Heart left ventricle (tissue), 16 donors: Measurements from ENCODE around the gene RAN. TPM values are rescaled to one million over a fixed set of nuclear protein-coding genes. Genes with fewer than 3 reads are reported as not detected.

Experiments used
- ATAC-seq, 4 donors: fragments of 200-7000 bp; cut with Tn5 transposase; one replicate each; pipeline ENCODE4 v1.9.1; 2020 to 2022; ENCODE audit warnings: moderate library complexity in 4 of 4, mild to moderate bottlenecking in 3 of 4, moderate number of reproducible peaks in 1 of 4
- DNase-seq, 5 donors: peaks; one replicate each; pipeline ENCODE4 v3.0.0-alpha.2; 2020
- H3K27ac ChIP-seq, 12 donors: fragments of 200-600 bp; sonication (generic) in 4 of 12; one replicate each; pipeline versions ENCODE4 v1.5.0 to v1.8.0; 2016 to 2022; ENCODE audit warnings: mild to moderate bottlenecking in 2 of 12
- H3K27me3 ChIP-seq, 9 donors: fragments of 200-600 bp; sonication (generic) in 2 of 9; one replicate each; pipeline versions ENCODE4 v1.5.1 to v1.8.0; 2016 to 2022; ENCODE audit warnings: mild to moderate bottlenecking in 3 of 9
- H3K36me3 ChIP-seq, 9 donors: fragments of 200-600 bp; sonication (generic) in 2 of 9; one replicate each; pipeline versions ENCODE4 v1.5.0 to v1.8.0; 2018 to 2022; ENCODE audit warnings: mild to moderate bottlenecking in 2 of 9
- H3K4me1 ChIP-seq, 12 donors: fragments of 200-600 bp; sonication (generic) in 4 of 12; one replicate each; pipeline versions ENCODE4 v1.5.0 to v1.8.0; 2016 to 2022; ENCODE audit warnings: mild to moderate bottlenecking in 3 of 12
- H3K4me3 ChIP-seq, 12 donors: fragments of 200-600 bp; sonication (generic) in 4 of 12; one replicate each; pipeline versions ENCODE4 v1.5.0 to v1.8.0; 2017 to 2022; ENCODE audit warnings: mild to moderate bottlenecking in 9 of 12, moderate library complexity in 4 of 12
- H3K9me3 ChIP-seq, 12 donors: fragments of 200-600 bp; sonication (generic) in 4 of 12; one replicate each; pipeline versions ENCODE4 v1.5.0 to v1.8.0; 2016 to 2022; ENCODE audit warnings: mild to moderate bottlenecking in 1 of 12
- CTCF ChIP-seq, 12 donors: fragments of 200-600 bp; sonication (generic) in 4 of 12; IDR thresholded peaks; one replicate each; pipeline versions ENCODE4 v1.5.0 to v1.8.0; 2018 to 2022; ENCODE audit warnings: antibody characterized with exemption in 12 of 12, mild to moderate bottlenecking in 5 of 12
- POLR2A ChIP-seq, 2 donors: fragments of 450-650 bp; IDR thresholded peaks; one replicate each; pipeline ENCODE4 v1.6.1; 2017; ENCODE audit warnings: antibody characterized with exemption in 2 of 2, mild to moderate bottlenecking in 2 of 2, moderate library complexity in 2 of 2
- WGBS, 4 donors: extraction: QIAGEN DNeasy Blood & Tissue Kit in 2 of 4; methylation state at CpG; one replicate each; pipeline versions ENCODE4 v1.1.5 to v1.1.7; 2013 to 2018; 5-methylcytosine and 5-hydroxymethylcytosine counted together
- intact Hi-C, 10 donors: fragments of 100-400 bp; cut with DNase I; formaldehyde crosslinking; loops; one replicate each; pipeline versions ENCODE4 v1.11.1 to v1.14.2; 2022
- polyA plus RNA-seq, 2 donors: library from polyadenylated mRNA; stranded (reverse); fragments of 200-250 nt; gene quantifications; one replicate each; pipeline ENCODE4 v1.2.3, GENCODE V29; 2013
- total RNA-seq, 9 donors: library from RNA; depleted of rRNA in 2 of 9; stranded (reverse); fragments of >200 nt in 2 of 9; fragmentation: NEBNext Ultra II Directional in 3 of 9; extraction: Animal tissue kit (Norgen Biotek cat#: 25700) in 3 of 9; gene quantifications; one replicate each; pipeline versions ENCODE4 v1.1.0 to v1.2.4, GENCODE V29; 2016 to 2023
- donor health status: ischemic (EF 13 %, LVEDD 7.1; RV severe dilation, severe dysfunction).
- donor health status: healthy with polysubstance abuse.
- donor health status: DM: no; HTN: yes; CAD: no.
- donor health status: DM: no; HTN: no; CAD: no.
- donor health status: ischemic (EF 25% LVEDD 6.9; RV normal size, moderate dysfunction).
- donor health status: ischemic (EF 25% LVEDD 5.7; RV mildly dilated, moderate dysfunction).
- donor health status: healthy.
- donor health status: DM: yes; HTN: yes; CAD: no.
- donor health status: ischemic (EF 35%, LVEDD 5.7; RV mildly dilated, moderate dysfunction).
- donor health status: nonischemic (EF 11% LVEDD 7.7; RV severe dilation, severe dysfunction).
- donor health status: DM: yes; HTN: yes; CAD: no.
- donor health status: PGD.
- donor health status: ischemic (EF 29% LVEDD 5.4; RV normal size, mild dysfunction).
- donor health status: nonischemic (EF 23%, LVEDD 6.1; RV moderate dilation, normal function).

RAN gene
- total and polyA plus RNA-seq, 11 donors: 85.6 to 646 (median 303) TPM

GRCh38 chr12:130849561-130850417, 22.1 kb upstream of the RAN start:
- WGBS, 4 donors: 73 to 77% (median 74%) methylated on average over 7 of the region's 7 CpGs
- Histone ChIP-seq H3K4me1 (peaks cover 0 to 6% (median 0%) of the 10 kb centered on the region in 12 donors), H3K4me3 (no peak overlapping the region), H3K27me3 (peaks cover 0 to 3% (median 0%) of the 10 kb centered on the region in 9 donors), H3K36me3 (no peaks in the 10 kb centered on the region), H3K27ac (no peak overlapping the region), H3K9me3 (peaks cover 0 to 5% (median 0%) of the 10 kb centered on the region in 12 donors)
- intact Hi-C loops: no loop called here
- DNase-seq (no peak), ATAC-seq (no peak)
- no peak for TF ChIP-seq POLR2A (IDR thresholded peaks at IDR 0.05)
- no peak for TF ChIP-seq CTCF (IDR thresholded peaks at IDR 0.05)

GRCh38 chr12:130850418-130851021, 21.3 kb upstream of the RAN start:
- WGBS, 4 donors: 78 to 85% (median 79%) methylated on average over 12 of the region's 12 CpGs
- Histone ChIP-seq H3K36me3 (no peaks in the 10 kb centered on the region), H3K27me3 (peaks cover 0 to 3% (median 0%) of the 10 kb centered on the region in 9 donors), H3K9me3 (peaks cover 0 to 5% (median 0%) of the 10 kb centered on the region in 12 donors), H3K27ac (no peak overlapping the region), H3K4me1 (peaks cover 0 to 6% (median 0%) of the 10 kb centered on the region in 12 donors), H3K4me3 (no peak overlapping the region)
- DNase-seq (no peak), ATAC-seq (no peak)
- intact Hi-C loops: no loop called here
- TF ChIP-seq POLR2A (IDR thresholded peaks at IDR 0.05) (no peak), CTCF (IDR thresholded peaks at IDR 0.05) (no peak)

- Histone ChIP-seq H3K27me3 (peaks cover 0 to 8% (median 0%) of the 10 kb centered on the region in 9 donors), H3K36me3 (no peaks in the 10 kb centered on the region), H3K9me3 (peaks cover 0 to 9% (median 0%) of the 10 kb centered on the region in 12 donors), H3K4me1 (no peaks in the 10 kb centered on the region), H3K27ac (no peak overlapping the region), H3K4me3 (no peak overlapping the region)
- DNase-seq (no peak), ATAC-seq (no peak)
- WGBS, 4 donors: 85 to 88% (median 87%) methylated on average over 4 of the region's 4 CpGs
- TF ChIP-seq POLR2A (IDR thresholded peaks at IDR 0.05) (no peak), CTCF (IDR thresholded peaks at IDR 0.05) (no peak)
- intact Hi-C loops: no loop called here
Observed at GRCh38 chr12:130856088-130856487, 15.8 kb upstream of the RAN start.

GRCh38 chr12:130858084-130858483, 13.8 kb upstream of the RAN start:
- no peaks in the 10 kb centered on the region for H3K36me3 ChIP-seq
- H3K9me3 ChIP-seq: peaks cover 0 to 9% (median 0%) of the 10 kb centered on the region in 12 donors
- ATAC-seq (no peak), DNase-seq (no peak)
- 84 to 88% (median 85%) methylated on average over 4 of the region's 4 CpGs for WGBS, 4 donors
- H3K27me3 ChIP-seq: peaks cover 0 to 8% (median 0%) of the 10 kb centered on the region in 9 donors
- intact Hi-C loops: no loop called here
- H3K4me1 ChIP-seq: no peaks in the 10 kb centered on the region
- H3K4me3 ChIP-seq: no peak overlapping the region
- no peak overlapping the region for H3K27ac ChIP-seq
- no peak for TF ChIP-seq CTCF (IDR thresholded peaks at IDR 0.05)
- TF ChIP-seq POLR2A (IDR thresholded peaks at IDR 0.05): no peak
